ENCODE results near the gene MLXIPL. TPM values are rescaled to one million over a fixed set of nuclear protein-coding genes. Genes with fewer than 3 reads are reported as not detected.
A peak's percentile ranks its signal among the peaks of the same experiment; 100 is the strongest.

Gene MLXIPL
- total and polyA plus RNA-seq, 3 experiments from 2014 or later: not detected

DNA sequence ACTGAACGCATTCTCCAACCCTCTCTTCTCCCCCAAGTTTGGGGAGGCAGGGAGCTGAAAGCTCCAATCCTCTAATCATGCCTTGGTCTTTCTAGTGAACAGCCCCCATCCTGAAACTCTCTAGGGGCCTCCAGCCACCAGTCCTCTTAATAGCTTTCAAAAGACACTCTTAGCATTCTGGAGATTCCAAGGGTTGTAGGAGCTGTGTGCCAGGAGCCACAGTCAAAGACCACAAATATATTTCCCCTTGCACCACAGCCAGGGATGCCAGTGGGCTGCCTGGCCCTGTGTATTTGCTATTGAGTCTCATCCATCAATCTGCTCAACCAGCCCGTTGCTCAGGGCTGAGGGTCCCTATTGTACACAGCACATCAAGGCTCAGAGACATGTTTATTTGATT lies 18.5 kb upstream of the MLXIPL start:
- no peak overlapping the region for H3K27ac Mint-ChIP-seq
- CTCF ChIA-PET: interaction anchor here (1.7 to 1.8 kb wide), 2 partner anchors 11 to 31 kb away, joined by 3 to 4 read pairs; no protein-coding TSS in a partner anchor
- H3K4me1 Mint-ChIP-seq: no peaks in the 10 kb centered on the region
- no peaks in the 10 kb centered on the region for H3K36me3 ChIP-seq (ENCODE audit: insufficient read depth, low read length)
- no peak for DNase-seq
- no peaks in the 10 kb centered on the region for H3K4me1 ChIP-seq (ENCODE audit: insufficient read depth, low read length)
- H3K4me3 Mint-ChIP-seq: no peak overlapping the region
- peaks cover 3% of the 10 kb centered on the region for H3K9me3 ChIP-seq (ENCODE audit: low read length)
- H3K4me3 ChIP-seq (ENCODE audit: low read length): no peak overlapping the region
- H3K36me3 Mint-ChIP-seq: peaks cover 0 to 2% (median 0%) of the 10 kb centered on the region in 3 donors
- peaks cover 30 to 43% of the 10 kb centered on the region in 2 donors for H3K27me3 Mint-ChIP-seq
- H3K27ac ChIP-seq (ENCODE audit: low read depth, low read length): no peak overlapping the region
- peaks cover 16% of the 10 kb centered on the region for H3K27me3 ChIP-seq (ENCODE audit: insufficient read depth, low read length, poor library complexity, severe bottlenecking)
- POLR2A ChIA-PET: interaction anchor here (0.5 kb wide), 1 partner anchor 42 kb away, joined by 3 read pairs; no protein-coding TSS in a partner anchor
- H3K9me3 Mint-ChIP-seq: peaks cover 0 to 11% (median 0%) of the 10 kb centered on the region in 5 donors

DNA sequence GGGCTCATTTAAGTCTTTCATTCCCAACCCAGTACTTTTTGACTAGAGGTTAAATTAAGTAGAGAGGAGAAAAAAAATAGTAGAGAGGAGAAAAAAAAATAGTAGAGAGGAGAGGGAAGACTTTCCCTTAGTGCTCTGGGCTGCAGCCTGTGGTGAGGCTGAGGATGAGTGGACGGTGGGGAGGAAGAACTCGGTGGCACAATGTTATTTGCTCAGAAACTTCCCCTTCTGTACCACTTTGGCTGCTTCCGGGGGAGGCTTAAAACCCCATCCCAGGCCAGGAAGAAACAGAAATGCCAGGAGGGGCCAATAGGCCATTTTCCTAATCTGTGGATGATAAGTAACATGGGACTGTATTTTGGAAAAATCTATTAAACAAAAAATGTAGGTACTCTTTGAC lies 14.6 kb upstream of the MLXIPL start:
- peaks cover 3% of the 10 kb centered on the region for H3K9me3 ChIP-seq (ENCODE audit: low read length)
- Mint-ChIP-seq H3K27ac (no peak overlapping the region), H3K36me3 (no peaks in the 10 kb centered on the region), H3K27me3 (peaks cover 28 to 35% of the 10 kb centered on the region in 2 donors), H3K4me1 (no peaks in the 10 kb centered on the region), H3K9me3 (peaks cover 0 to 11% (median 0%) of the 10 kb centered on the region in 5 donors), H3K4me3 (no peak overlapping the region)
- no peaks in the 10 kb centered on the region for H3K36me3 ChIP-seq (ENCODE audit: insufficient read depth, low read length)
- H3K27me3 ChIP-seq (ENCODE audit: insufficient read depth, low read length, poor library complexity, severe bottlenecking): no peaks in the 10 kb centered on the region
- H3K4me3 ChIP-seq (ENCODE audit: low read length): no peak overlapping the region
- no peaks in the 10 kb centered on the region for H3K4me1 ChIP-seq (ENCODE audit: insufficient read depth, low read length)
- no peak overlapping the region for H3K27ac ChIP-seq (ENCODE audit: low read depth, low read length)
- ChIA-PET CTCF (interaction anchor here (1.0 kb wide), 1 partner anchor 8 kb away, joined by 4 read pairs; no protein-coding TSS in a partner anchor), POLR2A (no interaction called here)
- DNase-seq: no peak

DNA sequence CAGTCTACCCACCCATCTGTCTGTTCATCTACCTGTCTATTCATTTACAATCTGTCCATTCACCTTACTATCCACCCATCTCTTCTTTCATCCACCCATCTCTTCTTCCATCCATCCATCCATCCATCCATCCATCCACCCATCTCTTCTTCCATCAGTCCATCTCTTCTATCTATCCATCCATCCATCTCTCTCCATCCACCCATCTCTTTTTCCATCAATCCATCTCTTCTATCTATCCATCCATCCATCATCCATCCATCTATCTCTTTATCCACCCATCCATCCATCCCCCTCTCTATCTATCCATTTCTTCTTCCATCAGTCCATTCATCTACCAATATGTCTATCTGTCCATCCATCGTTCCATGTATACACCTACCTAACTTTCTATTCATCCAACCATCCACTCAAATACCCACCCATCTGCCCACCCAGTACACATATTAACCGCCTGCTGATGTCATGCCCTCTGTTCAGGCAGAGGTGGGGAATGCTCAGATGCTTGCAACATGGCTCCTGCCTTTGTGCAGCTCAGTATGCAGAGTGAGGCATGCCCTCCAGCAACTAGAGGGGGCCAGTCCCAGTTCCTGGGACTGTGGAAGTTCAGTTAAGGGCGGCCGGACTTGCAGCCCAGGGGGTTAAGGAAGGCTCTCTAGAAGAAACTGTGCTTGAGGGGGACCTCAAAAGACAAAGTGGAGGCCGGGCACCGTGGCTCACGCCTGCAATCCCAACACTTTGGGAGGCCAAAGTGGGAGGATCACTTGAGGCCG lies 11.3 kb upstream of the MLXIPL start:
- Mint-ChIP-seq H3K27ac (no peak overlapping the region), H3K36me3 (no peaks in the 10 kb centered on the region), H3K27me3 (peaks cover 29 to 35% of the 10 kb centered on the region in 2 donors), H3K4me3 (no peak overlapping the region), H3K9me3 (peaks cover 0 to 3% (median 0%) of the 10 kb centered on the region in 5 donors), H3K4me1 (no peaks in the 10 kb centered on the region)
- CTCF ChIA-PET: no interaction called here
- Histone ChIP-seq H3K9me3 (ENCODE audit: low read length) (no peaks in the 10 kb centered on the region), H3K4me3 (ENCODE audit: low read length) (no peak overlapping the region), H3K36me3 (ENCODE audit: insufficient read depth, low read length) (no peaks in the 10 kb centered on the region), H3K4me1 (ENCODE audit: insufficient read depth, low read length) (no peaks in the 10 kb centered on the region), H3K27ac (ENCODE audit: low read depth, low read length) (no peak overlapping the region), H3K27me3 (ENCODE audit: insufficient read depth, low read length, poor library complexity, severe bottlenecking) (no peaks in the 10 kb centered on the region)
- POLR2A ChIA-PET: no interaction called here
- no peak for DNase-seq

DNA sequence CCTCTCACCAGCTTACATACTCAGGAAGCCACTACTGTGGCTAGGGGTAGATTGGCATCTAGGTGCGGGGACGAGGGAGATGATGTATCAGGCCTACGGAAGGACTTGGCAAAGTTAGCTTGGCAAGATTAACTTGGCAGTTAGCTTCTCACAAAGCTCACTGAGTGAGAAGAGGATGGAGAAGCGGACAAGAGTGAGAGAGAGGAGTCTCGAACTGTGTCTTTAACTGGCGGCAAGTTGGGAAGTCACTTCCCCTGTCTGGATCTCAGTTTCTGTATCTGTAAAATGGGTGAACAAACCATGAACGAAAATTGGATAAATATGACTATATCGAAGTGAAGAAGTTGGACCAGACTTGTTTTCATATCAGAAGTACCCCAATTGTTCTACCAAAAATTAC lies 9.5 kb upstream of the MLXIPL start:
- no peak for DNase-seq
- H3K9me3 Mint-ChIP-seq: peaks cover 0 to 1% (median 0%) of the 10 kb centered on the region in 5 donors
- ChIA-PET POLR2A (no interaction called here), CTCF (no interaction called here)
- no peaks in the 10 kb centered on the region for H3K4me1 Mint-ChIP-seq
- peak overlapping the region in 1 of 8 donors; percentile 11 for H3K27ac Mint-ChIP-seq
- no peaks in the 10 kb centered on the region for H3K36me3 Mint-ChIP-seq
- Histone ChIP-seq H3K4me3 (ENCODE audit: low read length) (no peak overlapping the region), H3K4me1 (ENCODE audit: insufficient read depth, low read length) (no peaks in the 10 kb centered on the region), H3K9me3 (ENCODE audit: low read length) (no peaks in the 10 kb centered on the region), H3K36me3 (ENCODE audit: insufficient read depth, low read length) (no peaks in the 10 kb centered on the region), H3K27ac (ENCODE audit: low read depth, low read length) (no peak overlapping the region), H3K27me3 (ENCODE audit: insufficient read depth, low read length, poor library complexity, severe bottlenecking) (no peaks in the 10 kb centered on the region)
- H3K4me3 Mint-ChIP-seq: no peak overlapping the region
- peaks cover 33 to 38% of the 10 kb centered on the region in 2 donors for H3K27me3 Mint-ChIP-seq

DNA sequence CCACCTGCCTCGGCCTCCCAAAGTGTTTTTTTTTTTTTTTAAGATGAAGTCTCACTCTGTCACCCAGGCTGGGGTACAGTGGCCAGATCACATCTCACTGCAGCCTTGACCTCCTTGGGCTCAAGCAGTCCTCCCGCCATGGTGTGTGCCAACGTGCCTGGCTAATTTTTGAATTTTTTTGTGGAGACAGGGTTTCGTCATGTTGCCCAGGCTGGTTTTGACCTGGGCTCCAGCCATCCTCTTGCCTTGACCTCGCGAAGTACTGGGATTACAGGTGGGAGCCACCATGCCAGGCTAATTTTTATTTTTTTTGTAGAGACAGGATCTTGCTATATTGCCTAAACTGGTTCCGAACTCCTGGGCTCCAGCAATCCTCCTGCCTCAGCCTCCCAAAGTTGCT lies 9.0 kb upstream of the MLXIPL start:
- Histone ChIP-seq H3K27ac (ENCODE audit: low read depth, low read length) (no peak overlapping the region), H3K9me3 (ENCODE audit: low read length) (no peaks in the 10 kb centered on the region), H3K4me1 (ENCODE audit: insufficient read depth, low read length) (no peaks in the 10 kb centered on the region), H3K36me3 (ENCODE audit: insufficient read depth, low read length) (no peaks in the 10 kb centered on the region), H3K4me3 (ENCODE audit: low read length) (no peak overlapping the region), H3K27me3 (ENCODE audit: insufficient read depth, low read length, poor library complexity, severe bottlenecking) (no peaks in the 10 kb centered on the region)
- peaks cover 38 to 43% of the 10 kb centered on the region in 2 donors for H3K27me3 Mint-ChIP-seq
- H3K4me3 Mint-ChIP-seq: no peak overlapping the region
- POLR2A ChIA-PET: no interaction called here
- no peak overlapping the region for H3K27ac Mint-ChIP-seq
- CTCF ChIA-PET: no interaction called here
- H3K9me3 Mint-ChIP-seq: no peaks in the 10 kb centered on the region
- no peaks in the 10 kb centered on the region for H3K4me1 Mint-ChIP-seq
- DNase-seq: no peak
- no peaks in the 10 kb centered on the region for H3K36me3 Mint-ChIP-seq

DNA sequence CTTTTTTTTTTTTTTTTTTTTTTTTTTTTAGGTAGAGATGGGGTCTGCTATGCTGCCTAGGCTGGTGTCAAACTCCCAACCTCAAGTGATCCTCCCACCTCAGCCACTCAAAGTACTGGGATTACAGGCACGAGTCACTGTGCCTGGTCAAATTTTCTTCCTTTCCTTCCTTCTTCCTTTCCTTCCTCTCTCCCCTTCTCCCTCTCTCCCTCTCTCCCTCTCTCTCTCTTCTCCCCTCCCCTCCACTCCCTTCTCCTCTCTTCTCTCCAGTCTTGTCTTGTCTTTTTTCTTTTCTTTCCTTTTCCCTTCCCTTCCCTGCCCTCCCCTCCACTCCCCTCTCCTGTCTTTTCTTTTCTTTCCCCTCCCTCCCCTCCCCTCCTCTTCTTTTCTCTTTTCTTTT lies 7.2 kb upstream of the MLXIPL start:
- H3K27me3 Mint-ChIP-seq: peaks cover 41 to 50% of the 10 kb centered on the region in 2 donors
- DNase-seq: no peak
- H3K4me3 Mint-ChIP-seq: no peak overlapping the region
- H3K27ac Mint-ChIP-seq: no peak overlapping the region
- H3K4me3 ChIP-seq (ENCODE audit: low read length): no peak overlapping the region
- H3K36me3 ChIP-seq (ENCODE audit: insufficient read depth, low read length): no peaks in the 10 kb centered on the region
- no peaks in the 10 kb centered on the region for H3K36me3 Mint-ChIP-seq
- no peaks in the 10 kb centered on the region for H3K4me1 Mint-ChIP-seq
- no peaks in the 10 kb centered on the region for H3K9me3 Mint-ChIP-seq
- ChIA-PET CTCF (interaction anchor here (0.8 to 1.4 kb wide), 2 partner anchors 8 to 10 kb away, joined by 3 to 4 read pairs; no protein-coding TSS in a partner anchor), POLR2A (interaction anchor here (0.6 kb wide), 1 partner anchor 39 kb away, joined by 4 read pairs; no protein-coding TSS in a partner anchor)
- H3K27me3 ChIP-seq (ENCODE audit: insufficient read depth, low read length, poor library complexity, severe bottlenecking): no peaks in the 10 kb centered on the region
- H3K9me3 ChIP-seq (ENCODE audit: low read length): no peaks in the 10 kb centered on the region
- no peak overlapping the region for H3K27ac ChIP-seq (ENCODE audit: low read depth, low read length)
- H3K4me1 ChIP-seq (ENCODE audit: insufficient read depth, low read length): no peaks in the 10 kb centered on the region

DNA sequence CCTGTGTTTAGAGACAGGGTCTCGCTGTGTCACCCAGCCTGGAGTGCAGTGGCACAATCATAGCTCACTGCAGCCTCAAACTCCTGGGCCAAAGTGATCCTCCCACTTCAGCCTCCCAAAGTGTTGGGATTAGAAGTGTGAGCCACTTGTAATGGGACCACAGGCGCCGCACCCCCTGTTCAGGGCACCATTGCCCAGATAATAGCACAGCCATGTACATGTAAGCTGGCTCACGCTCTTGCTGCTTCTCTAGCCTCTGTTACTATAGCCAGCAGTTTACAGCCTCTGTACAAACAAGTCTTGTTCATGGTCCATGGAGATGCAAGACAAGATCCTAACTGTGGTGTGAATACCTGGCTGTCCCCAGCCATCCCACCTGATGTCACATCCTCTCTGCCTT lies 4.2 kb upstream of the MLXIPL start:
- Mint-ChIP-seq H3K4me1 (peaks cover 0 to 7% (median under 1%) of the 10 kb centered on the region in 3 donors), H3K9me3 (no peaks in the 10 kb centered on the region), H3K27me3 (peaks cover 40 to 42% of the 10 kb centered on the region in 2 donors), H3K4me3 (no peak overlapping the region), H3K27ac (no peak overlapping the region), H3K36me3 (no peaks in the 10 kb centered on the region)
- H3K36me3 ChIP-seq (ENCODE audit: insufficient read depth, low read length): no peaks in the 10 kb centered on the region
- no peak overlapping the region for H3K27ac ChIP-seq (ENCODE audit: low read depth, low read length)
- DNase-seq: no peak
- ChIA-PET CTCF (interaction anchor here (1.1 to 1.8 kb wide), 2 partner anchors 12 to 106 kb away, joined by 3 to 6 read pairs; no protein-coding TSS in a partner anchor), POLR2A (no interaction called here)
- peaks cover 16% of the 10 kb centered on the region for H3K27me3 ChIP-seq (ENCODE audit: insufficient read depth, low read length, poor library complexity, severe bottlenecking)
- no peaks in the 10 kb centered on the region for H3K9me3 ChIP-seq (ENCODE audit: low read length)
- H3K4me1 ChIP-seq (ENCODE audit: insufficient read depth, low read length): peaks cover 6% of the 10 kb centered on the region
- no peak overlapping the region for H3K4me3 ChIP-seq (ENCODE audit: low read length)

DNA sequence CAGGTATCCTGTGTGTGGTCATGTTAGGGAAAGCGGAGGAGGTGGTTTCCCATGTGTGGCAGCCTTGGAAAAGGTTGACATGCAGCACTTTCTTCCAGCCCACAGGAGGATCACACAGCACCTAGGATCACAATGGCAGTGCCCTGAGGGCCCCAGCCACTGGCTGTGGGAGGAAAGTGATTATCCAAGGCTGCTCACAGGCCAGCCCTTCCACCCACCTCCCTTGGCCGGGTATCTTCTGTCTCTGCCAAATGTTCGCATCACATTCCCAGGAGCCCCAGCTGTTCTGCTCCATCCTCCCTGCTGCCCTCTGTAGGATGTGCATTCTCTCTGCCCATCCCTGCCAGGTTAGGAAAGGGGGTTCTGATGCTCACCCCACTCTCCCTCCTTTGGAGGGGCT lies 2.5 kb upstream of the MLXIPL start:
- DNase-seq: no peak
- POLR2A ChIA-PET: no interaction called here
- H3K9me3 Mint-ChIP-seq: no peaks in the 10 kb centered on the region
- Histone ChIP-seq H3K27ac (ENCODE audit: low read depth, low read length) (no peak overlapping the region), H3K4me3 (ENCODE audit: low read length) (no peak overlapping the region), H3K4me1 (ENCODE audit: insufficient read depth, low read length) (peaks cover 8% of the 10 kb centered on the region), H3K36me3 (ENCODE audit: insufficient read depth, low read length) (no peaks in the 10 kb centered on the region), H3K27me3 (ENCODE audit: insufficient read depth, low read length, poor library complexity, severe bottlenecking) (peaks cover 26% of the 10 kb centered on the region), H3K9me3 (ENCODE audit: low read length) (no peaks in the 10 kb centered on the region)
- peaks cover 45 to 49% of the 10 kb centered on the region in 2 donors for H3K27me3 Mint-ChIP-seq
- H3K36me3 Mint-ChIP-seq: no peaks in the 10 kb centered on the region
- H3K4me1 Mint-ChIP-seq: peaks cover 0 to 14% (median 1%) of the 10 kb centered on the region in 3 donors
- H3K4me3 Mint-ChIP-seq: peak overlapping the region in 1 of 7 donors; percentile 42
- H3K27ac Mint-ChIP-seq: no peak overlapping the region
- CTCF ChIA-PET: no interaction called here

Measured in CD8-positive, alpha-beta memory T cell (primary cell).